Gastrocnemius medialis (tissue), 4 donors: Measurements from ENCODE around the gene PSAP. TPM values are rescaled to one million over a fixed set of nuclear protein-coding genes. Genes with fewer than 3 reads are reported as not detected.

Experiments used
- ATAC-seq, 2 donors: fragments of 150-250 bp; one replicate each; pipeline ENCODE4 v1.9.1; 2016
- DNase-seq, 2 donors: peaks; one replicate each; pipeline ENCODE4 v3.0.0-alpha.2; 2019
- H3K27ac ChIP-seq, 4 donors: fragments of 200-600 bp; sonication (generic); 1 replicate in 1 of 4; 2 replicates in 3 of 4; pipeline ENCODE4 v1.5.1; 2016 to 2018; ENCODE audit warnings: mild to moderate bottlenecking in 2 of 4, moderate library complexity in 1 of 4
- H3K27me3 ChIP-seq, 3 donors: fragments of 200-600 bp; sonication (generic) in 2 of 3; 1 replicate in 1 of 3; 2 replicates in 2 of 3; pipeline versions ENCODE4 v1.5.1 to v1.6.0; 2016 to 2019; ENCODE audit warnings: mild to moderate bottlenecking in 1 of 3, moderate library complexity in 1 of 3
- H3K36me3 ChIP-seq, 2 donors: fragments of 200-600 bp; sonication (generic) in 1 of 2; one replicate each; pipeline ENCODE4 v1.5.1; 2017 to 2018
- H3K4me1 ChIP-seq, 2 donors: fragments of 200-600 bp; sonication (generic) in 1 of 2; one replicate each; pipeline ENCODE4 v1.5.1; 2016 to 2017; ENCODE audit warnings: mild to moderate bottlenecking in 2 of 2
- H3K4me3 ChIP-seq, 4 donors: fragments of 200-600 bp; sonication (generic) in 3 of 4; 1 replicate in 1 of 4; 2 replicates in 3 of 4; pipeline ENCODE4 v1.5.1; 2016 to 2019; ENCODE audit warnings: mild to moderate bottlenecking in 2 of 4
- H3K9me3 ChIP-seq, 3 donors: fragments of 200-600 bp; sonication (generic) in 2 of 3; 1 replicate in 1 of 3; 2 replicates in 2 of 3; pipeline ENCODE4 v1.5.1; 2016 to 2019
- POLR2A ChIP-seq, 2 donors: fragments of 450-650 bp; IDR thresholded peaks; one replicate each; pipeline ENCODE4 v1.6.1; 2017; ENCODE audit warnings: antibody characterized with exemption in 2 of 2, mild to moderate bottlenecking in 2 of 2, moderate library complexity in 2 of 2
- in situ Hi-C, 4 donors: fragments of 200-750 bp; cut with MboI; loops; one replicate each; pipeline versions ENCODE4 v1.15.0 to v1.8.0; 2017; ENCODE audit warnings: low sequenced_read_pairs in 4 of 4
- intact Hi-C: fragments of 100-400 bp; cut with DNase I; formaldehyde crosslinking; loops from one replicate; pipeline ENCODE4 v1.15.1; 2023; ENCODE audit warnings: low total_unique reads
- total RNA-seq, 4 donors: library from RNA; depleted of rRNA; stranded (reverse); fragments of >200 nt; gene quantifications; one replicate each; pipeline versions ENCODE4 v1.1.0 to v1.2.3, GENCODE V29; 2016
- TF ChIP-seq, protein P1 (sequence below), 5 experiments: fragments of 450-650 bp in 3 of 5; fragments of 200-600 bp in 2 of 5; sonication (generic) in 2 of 5; IDR thresholded peaks in 4 of 5; conservative IDR thresholded peaks in 1 of 5; 1 replicate in 4 of 5; 2 replicates in 1 of 5; pipeline ENCODE4 v1.5.1; 2016 to 2019; ENCODE audit warnings: antibody characterized with exemption in 5 of 5, mild to moderate bottlenecking in 3 of 5, moderate library complexity in 3 of 5

PSAP gene
- total RNA-seq, 4 donors from 2014 or later = 833 to 1,730 (median 1,179) TPM

- H3K27ac ChIP-seq = no peak overlapping the region
- peaks cover 0 to 53% of the 10 kb centered on the region in 2 donors for H3K36me3 ChIP-seq
- DNase-seq (no peak), ATAC-seq (no peak)
- peaks cover 15 to 25% of the 10 kb centered on the region in 2 donors for H3K4me1 ChIP-seq
- no peaks in the 10 kb centered on the region for H3K27me3 ChIP-seq
- TF ChIP-seq POLR2A (IDR thresholded peaks at IDR 0.05) = no peak
- TF ChIP-seq, protein P1, sequence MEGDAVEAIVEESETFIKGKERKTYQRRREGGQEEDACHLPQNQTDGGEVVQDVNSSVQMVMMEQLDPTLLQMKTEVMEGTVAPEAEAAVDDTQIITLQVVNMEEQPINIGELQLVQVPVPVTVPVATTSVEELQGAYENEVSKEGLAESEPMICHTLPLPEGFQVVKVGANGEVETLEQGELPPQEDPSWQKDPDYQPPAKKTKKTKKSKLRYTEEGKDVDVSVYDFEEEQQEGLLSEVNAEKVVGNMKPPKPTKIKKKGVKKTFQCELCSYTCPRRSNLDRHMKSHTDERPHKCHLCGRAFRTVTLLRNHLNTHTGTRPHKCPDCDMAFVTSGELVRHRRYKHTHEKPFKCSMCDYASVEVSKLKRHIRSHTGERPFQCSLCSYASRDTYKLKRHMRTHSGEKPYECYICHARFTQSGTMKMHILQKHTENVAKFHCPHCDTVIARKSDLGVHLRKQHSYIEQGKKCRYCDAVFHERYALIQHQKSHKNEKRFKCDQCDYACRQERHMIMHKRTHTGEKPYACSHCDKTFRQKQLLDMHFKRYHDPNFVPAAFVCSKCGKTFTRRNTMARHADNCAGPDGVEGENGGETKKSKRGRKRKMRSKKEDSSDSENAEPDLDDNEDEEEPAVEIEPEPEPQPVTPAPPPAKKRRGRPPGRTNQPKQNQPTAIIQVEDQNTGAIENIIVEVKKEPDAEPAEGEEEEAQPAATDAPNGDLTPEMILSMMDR (IDR thresholded peaks at IDR 0.05 in 4 of 5, conservative IDR thresholded peaks at IDR 0.05 in 1 of 5) = peak in 1 of 5 experiments; percentile 13
- H3K4me3 ChIP-seq = no peak overlapping the region
- intact Hi-C loops = loop anchor here (5.0 kb wide), 3 partner anchors 108 to 498 kb away; partner anchors contain the start of gene SLC29A3
- H3K9me3 ChIP-seq = no peaks in the 10 kb centered on the region
- in situ Hi-C loops = loop anchor here (10.0 to 25.0 kb wide), 4 partner anchors 428 to 503 kb away; partner anchors contain the start of genes CDH23 (in 2 of the 4) and SLC29A3 (in 2 of the 4)
Measured at GRCh38 chr10:71814922-71815411, 36.1 kb downstream of the PSAP start.

GRCh38 chr10:71812913-71813590 is 38.0 kb downstream of the PSAP start:
- no peak overlapping the region for H3K4me3 ChIP-seq
- H3K27me3 ChIP-seq = no peaks in the 10 kb centered on the region
- intact Hi-C loops (loop anchor here (5.0 kb wide), 3 partner anchors 106 to 496 kb away; partner anchors contain the start of gene SLC29A3), in situ Hi-C loops (loop anchor here (10.0 to 25.0 kb wide), 4 partner anchors 426 to 501 kb away; partner anchors contain the start of genes CDH23 (in 2 of the 4) and SLC29A3 (in 2 of the 4))
- DNase-seq (no peak), ATAC-seq (peak in 1 of 2 donors; percentile 1)
- no peaks in the 10 kb centered on the region for H3K9me3 ChIP-seq
- H3K4me1 ChIP-seq = peaks cover 8 to 19% of the 10 kb centered on the region in 2 donors
- no peak for TF ChIP-seq POLR2A (IDR thresholded peaks at IDR 0.05)
- no peak overlapping the region for H3K27ac ChIP-seq
- peaks cover 0 to 34% of the 10 kb centered on the region in 2 donors for H3K36me3 ChIP-seq

GRCh38 chr10:71812016-71812912 is 38.8 kb downstream of the PSAP start:
- peaks cover 0 to 26% of the 10 kb centered on the region in 2 donors for H3K36me3 ChIP-seq
- peak; percentile 57 to 67 for ATAC-seq
- TF ChIP-seq, protein P1 (IDR thresholded peaks at IDR 0.05 in 4 of 5, conservative IDR thresholded peaks at IDR 0.05 in 1 of 5) = peak; percentile 79 to 90 (median 85)
- no peak for TF ChIP-seq POLR2A (IDR thresholded peaks at IDR 0.05)
- no peaks in the 10 kb centered on the region for H3K9me3 ChIP-seq
- peak in 1 of 2 donors; percentile 56 for DNase-seq
- H3K4me3 ChIP-seq = no peak overlapping the region
- intact Hi-C loops (loop anchor here (5.0 kb wide), 3 partner anchors 105 to 495 kb away; partner anchors contain the start of gene SLC29A3), in situ Hi-C loops (loop anchor here (10.0 to 25.0 kb wide), 4 partner anchors 425 to 500 kb away; partner anchors contain the start of genes CDH23 (in 2 of the 4) and SLC29A3 (in 2 of the 4))
- no peak overlapping the region for H3K27ac ChIP-seq
- H3K27me3 ChIP-seq = no peaks in the 10 kb centered on the region
- peaks cover 0 to 12% of the 10 kb centered on the region in 2 donors for H3K4me1 ChIP-seq

GRCh38 chr10:71811351-71811750 is 39.7 kb downstream of the PSAP start:
- H3K36me3 ChIP-seq = peaks cover 0 to 17% of the 10 kb centered on the region in 2 donors
- intact Hi-C loops = loop anchor here (5.0 kb wide), 3 partner anchors 104 to 494 kb away; partner anchors contain the start of gene SLC29A3
- H3K4me1 ChIP-seq = peaks cover 0 to 2% of the 10 kb centered on the region in 2 donors
- H3K4me3 ChIP-seq = no peak overlapping the region
- no peaks in the 10 kb centered on the region for H3K27me3 ChIP-seq
- TF ChIP-seq, protein P1 (IDR thresholded peaks at IDR 0.05 in 4 of 5, conservative IDR thresholded peaks at IDR 0.05 in 1 of 5) = no peak
- no peak for TF ChIP-seq POLR2A (IDR thresholded peaks at IDR 0.05)
- no peak overlapping the region for H3K27ac ChIP-seq
- in situ Hi-C loops = loop anchor here (10.0 to 25.0 kb wide), 4 partner anchors 424 to 499 kb away; partner anchors contain the start of genes CDH23 (in 2 of the 4) and SLC29A3 (in 2 of the 4)
- H3K9me3 ChIP-seq = no peaks in the 10 kb centered on the region
- DNase-seq = no peak
- no peak for ATAC-seq
